Endothelial cell of umbilical vein (primary cell): ENCODE measurements around the gene DOK1. TPM values are rescaled to one million over a fixed set of nuclear protein-coding genes. Genes with fewer than 3 reads are reported as not detected.

ENCODE experiments used
- BruUV-seq: library from RNA; stranded (reverse); fragments of 400-500 nt; replicated peaks from 2 replicates; lab custom pipeline; 2021; lab: Mats Ljungman, UMichigan
- CTCF ChIA-PET: fragments of 300-600, 350-600 bp; sonication (Branson Sonifier 250); formaldehyde crosslinking; loops from one replicate; lab custom pipeline; 2021; ENCODE audit warnings: antibody characterized with exemption, inconsistent platforms; lab: Charles Lee
- POLR2A ChIA-PET: fragments of 300-600, 350-600 bp; sonication (Branson Sonifier 250); formaldehyde crosslinking; loops from one replicate; lab custom pipeline; 2021; ENCODE audit warnings: antibody characterized with exemption, inconsistent platforms; lab: Charles Lee
- DNase-seq: peaks from one replicate; pipeline ENCODE4 v3.0.0-alpha.2; 2011; ENCODE audit warnings: low read depth, low spot score
- FAIRE-seq: peaks from 2 replicates; lab custom pipeline; 2011; peaks lifted over from hg19 to GRCh38; lab: Jason Lieb, UNC
- H2AFZ ChIP-seq: 2 replicates; pipeline ENCODE4 v1.6.0; 2012; ENCODE audit warnings: low read depth, low read length, control low read depth, inconsistent platforms
- H3K27ac ChIP-seq: 2 replicates; pipeline ENCODE4 v1.5.1; 2011; ENCODE audit warnings: low read depth, mild to moderate bottlenecking, control low read depth, low read length, moderate library complexity; ENCODE audit not compliant: insufficient read depth
- H3K27me3 ChIP-seq, 2 experiments: 2 replicates each; pipeline versions ENCODE4 v1.6.0 to v1.6.1; 2011; ENCODE audit warnings: low read length in 2 of 2, mixed read lengths in 1 of 2; ENCODE audit not compliant: control insufficient read depth in 2 of 2, insufficient read depth in 2 of 2
- H3K36me3 ChIP-seq, 2 experiments: 2 replicates in 1 of 2; 3 replicates in 1 of 2; pipeline ENCODE4 v1.5.1; 2011; ENCODE audit warnings: low read length in 2 of 2, mild to moderate bottlenecking in 1 of 2, moderate library complexity in 1 of 2; ENCODE audit not compliant: control insufficient read depth in 2 of 2, insufficient read depth in 2 of 2; ENCODE audit errors: extremely low read depth in 1 of 2
- H3K4me1 ChIP-seq: 3 replicates; pipeline ENCODE4 v1.5.1; 2011; ENCODE audit warnings: mild to moderate bottlenecking, low read length; ENCODE audit not compliant: control insufficient read depth, insufficient read depth; ENCODE audit errors: extremely low read depth
- H3K4me2 ChIP-seq: 2 replicates; pipeline ENCODE4 v1.6.1; 2011; ENCODE audit warnings: low read length, control low read depth, mixed read lengths; ENCODE audit not compliant: insufficient read depth
- H3K4me3 ChIP-seq, 3 experiments: fragments of 200-600 bp in 1 of 3; sonication (generic), shearing (Covaris generic) in 1 of 3; replicated peaks in 1 of 3; 2 replicates each; pipeline ENCODE4 v1.5.1; 2011 to 2016; ENCODE audit warnings: control low read depth in 3 of 3, low read length in 3 of 3, mild to moderate bottlenecking in 2 of 3, inconsistent platforms in 1 of 3, low read depth in 1 of 3, moderate library complexity in 1 of 3; ENCODE audit not compliant: insufficient read depth in 1 of 3
- H3K79me2 ChIP-seq: 2 replicates; pipeline ENCODE4 v1.6.0; 2012; ENCODE audit warnings: low read length, inconsistent platforms; ENCODE audit not compliant: control insufficient read depth, insufficient read depth
- H3K9ac ChIP-seq: replicated peaks from 2 replicates; pipeline ENCODE3; 2011; ENCODE audit warnings: low read length, control low read depth; ENCODE audit not compliant: insufficient read depth; ENCODE audit errors: extremely low read depth
- H3K9me1 ChIP-seq: replicated peaks from 3 replicates; pipeline ENCODE4 v1.6.0; 2011; ENCODE audit warnings: mild to moderate bottlenecking, low read length; ENCODE audit not compliant: control insufficient read depth, insufficient read depth; ENCODE audit errors: extremely low read depth
- H3K9me3 ChIP-seq: replicated peaks from 2 replicates; pipeline ENCODE4 v1.5.1; 2012; ENCODE audit warnings: low read length, inconsistent platforms; ENCODE audit not compliant: control insufficient read depth, insufficient read depth
- H4K20me1 ChIP-seq: replicated peaks from 2 replicates; pipeline ENCODE3; 2011; ENCODE audit warnings: mild to moderate bottlenecking, low read length; ENCODE audit not compliant: control insufficient read depth, insufficient read depth; ENCODE audit errors: extremely low read depth
- EZH2 ChIP-seq: IDR thresholded peaks from 2 replicates; pipeline ENCODE4 v1.6.1; 2012; ENCODE audit warnings: borderline replicate concordance, low read depth, mild to moderate bottlenecking, moderate library complexity, low read length, inconsistent platforms; ENCODE audit not compliant: severe bottlenecking
- FOS ChIP-seq: IDR thresholded peaks from 2 replicates; pipeline ENCODE4 v1.6.1; 2011; ENCODE audit warnings: mild to moderate bottlenecking, low read length, moderate library complexity, borderline replicate concordance; ENCODE audit not compliant: insufficient read depth
- GATA2 ChIP-seq: IDR thresholded peaks from 2 replicates; pipeline ENCODE4 v1.7.0; 2011; ENCODE audit warnings: low read depth, mild to moderate bottlenecking, moderate library complexity, mixed read lengths, low read length; ENCODE audit not compliant: insufficient read length, insufficient read depth
- JUN ChIP-seq: IDR thresholded peaks from 2 replicates; pipeline ENCODE4 v1.6.1; 2011; ENCODE audit warnings: borderline replicate concordance, low read depth; ENCODE audit not compliant: insufficient read length, insufficient read depth
- MAX ChIP-seq: IDR thresholded peaks from 2 replicates; pipeline ENCODE4 v1.6.1; 2011; ENCODE audit not compliant: insufficient read depth, insufficient read length
- MYC ChIP-seq: IDR thresholded peaks from one replicate; pipeline ENCODE4 v1.6.1; 2011; ENCODE audit warnings: mild to moderate bottlenecking, low read depth, low read length
- POLR2A ChIP-seq: IDR thresholded peaks from 2 replicates; pipeline ENCODE4 v1.6.1; 2012; ENCODE audit warnings: low read depth, mild to moderate bottlenecking, control low read depth, low read length
- POLR2AphosphoS5 ChIP-seq: IDR thresholded peaks from 2 replicates; pipeline ENCODE4 v1.6.1; 2012; ENCODE audit warnings: low read depth, mild to moderate bottlenecking, control low read depth, low read length, moderate library complexity; ENCODE audit not compliant: insufficient read depth
- dilution Hi-C: fragments of 300-500 bp; cut with MboI; formaldehyde crosslinking; loops from one replicate; pipeline ENCODE4 v1.15.0; 2019; ENCODE audit warnings: low sequenced_read_pairs; ENCODE audit not compliant: extremely low pct_ligation_motif_present
- intact Hi-C: fragments of 100-400 bp; cut with micrococcal nuclease; formaldehyde crosslinking; loops from one replicate; pipeline ENCODE4 v1.10.0; 2022
- polyA plus RNA-seq, 4 experiments: library from polyadenylated mRNA; depleted of rRNA in 3 of 4; stranded (reverse) in 3 of 4; unstranded in 1 of 4; fragments of >200 nt; gene quantifications; 2 replicates each; pipeline versions ENCODE4 v1.2.1 to v1.2.3, GENCODE V29; 2011 to 2012; ENCODE audit warnings: missing spikeins in 1 of 4
- total RNA-seq: library from RNA; stranded (reverse); gene quantifications from 2 replicates; pipeline ENCODE4 v1.2.3, GENCODE V29; 2021
- TF ChIP-seq, protein P1 (sequence below), 2 donors: IDR thresholded peaks; 1 replicate in 1 of 2; 2 replicates in 1 of 2; pipeline ENCODE4 v1.5.1; 2011; ENCODE audit warnings: low read length in 2 of 2, mild to moderate bottlenecking in 2 of 2, moderate library complexity in 2 of 2, control low read depth in 1 of 2, inconsistent platforms in 1 of 2, low read depth in 1 of 2; ENCODE audit not compliant: insufficient read depth in 1 of 2; ENCODE audit errors: extremely low read depth in 1 of 2

The DOK1 gene
- total and polyA plus RNA-seq, 2 donors (not counting 3 experiments of a cell fraction or from before 2014, with no cell fraction given) = 10.4 to 12.7 TPM

DNA sequence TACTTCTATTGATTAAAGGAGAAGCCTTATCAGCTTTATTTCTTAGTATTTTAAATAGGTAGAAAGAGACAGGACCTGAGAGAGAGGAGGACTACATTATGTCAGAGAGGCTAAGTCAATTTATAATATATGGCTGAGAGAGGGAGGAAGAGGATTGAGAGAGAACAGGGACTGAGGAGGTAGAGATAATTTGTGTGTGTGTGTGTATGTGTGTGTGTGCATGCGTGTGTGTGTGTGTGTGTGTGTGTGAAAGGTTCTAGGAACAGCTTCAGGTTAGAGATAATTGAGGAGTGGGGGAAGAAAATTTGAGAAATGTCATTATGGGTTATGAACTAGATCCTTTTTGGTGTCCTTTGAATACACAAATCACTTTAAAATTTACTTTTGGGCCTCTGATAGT lies 15.2 kb downstream of the DOK1 start:
- ChIA-PET POLR2A (no interaction called here), CTCF (interaction anchor here (1.9 kb wide), 1 partner anchor 16 kb away, joined by 6 read pairs; no protein-coding TSS in a partner anchor)
- no peak overlapping the region for H2AFZ ChIP-seq
- dilution Hi-C loops (no loop called here), intact Hi-C loops (no loop called here)
- no peak for FAIRE-seq
- peaks cover 16% of the 10 kb centered on the region in 2 experiments for H3K27me3 ChIP-seq
- no peak for DNase-seq
- no peak overlapping the region for H3K27ac ChIP-seq
- H3K9ac ChIP-seq = no peak overlapping the region
- no peaks in the 10 kb centered on the region for H3K79me2 ChIP-seq
- no peaks in the 10 kb centered on the region for H3K9me1 ChIP-seq
- no peak overlapping the region for H3K4me2 ChIP-seq
- TF ChIP-seq JUN (no peak), FOS (no peak), POLR2A (no peak), GATA2 (no peak), EZH2 (no peak), MAX (no peak), MYC (no peak), POLR2AphosphoS5 (no peak)
- TF ChIP-seq, protein P1, sequence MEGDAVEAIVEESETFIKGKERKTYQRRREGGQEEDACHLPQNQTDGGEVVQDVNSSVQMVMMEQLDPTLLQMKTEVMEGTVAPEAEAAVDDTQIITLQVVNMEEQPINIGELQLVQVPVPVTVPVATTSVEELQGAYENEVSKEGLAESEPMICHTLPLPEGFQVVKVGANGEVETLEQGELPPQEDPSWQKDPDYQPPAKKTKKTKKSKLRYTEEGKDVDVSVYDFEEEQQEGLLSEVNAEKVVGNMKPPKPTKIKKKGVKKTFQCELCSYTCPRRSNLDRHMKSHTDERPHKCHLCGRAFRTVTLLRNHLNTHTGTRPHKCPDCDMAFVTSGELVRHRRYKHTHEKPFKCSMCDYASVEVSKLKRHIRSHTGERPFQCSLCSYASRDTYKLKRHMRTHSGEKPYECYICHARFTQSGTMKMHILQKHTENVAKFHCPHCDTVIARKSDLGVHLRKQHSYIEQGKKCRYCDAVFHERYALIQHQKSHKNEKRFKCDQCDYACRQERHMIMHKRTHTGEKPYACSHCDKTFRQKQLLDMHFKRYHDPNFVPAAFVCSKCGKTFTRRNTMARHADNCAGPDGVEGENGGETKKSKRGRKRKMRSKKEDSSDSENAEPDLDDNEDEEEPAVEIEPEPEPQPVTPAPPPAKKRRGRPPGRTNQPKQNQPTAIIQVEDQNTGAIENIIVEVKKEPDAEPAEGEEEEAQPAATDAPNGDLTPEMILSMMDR (IDR thresholded peaks at IDR 0.05; ENCODE audit: extremely low read depth in 1 of 2, insufficient read depth in 1 of 2, low read depth in 1 of 2, low read length in 2 of 2) = no peak
- H4K20me1 ChIP-seq = no peaks in the 10 kb centered on the region
- H3K36me3 ChIP-seq = no peaks in the 10 kb centered on the region
- peaks cover 7% of the 10 kb centered on the region for H3K4me1 ChIP-seq
- H3K9me3 ChIP-seq = no peaks in the 10 kb centered on the region
- no TSS peak for BruUV-seq
- no peak overlapping the region for H3K4me3 ChIP-seq
